BE2C (cell line): ENCODE measurements around the gene RBM47.

Experiments
- DNase-seq: peaks from one replicate; pipeline ENCODE4 v3.0.0-alpha.2; 2020
- H3K27me3 ChIP-seq: fragments of 250-450 bp; sonication (Bioruptor Pico); 2 replicates; pipeline ENCODE4 v1.5.1; 2020; ENCODE audit warnings: mild to moderate bottlenecking
- H3K36me3 ChIP-seq: fragments of 250-450 bp; sonication (Bioruptor Pico); 2 replicates; pipeline ENCODE4 v1.5.1; 2020; ENCODE audit warnings: mild to moderate bottlenecking
- H3K4me1 ChIP-seq: fragments of 250-450 bp; sonication (Bioruptor Pico); 2 replicates; pipeline ENCODE4 v1.5.1; 2020
- H3K4me3 ChIP-seq: 2 replicates; pipeline ENCODE4 v1.5.1; 2011; ENCODE audit warnings: low read depth, low read length
- H3K9me3 ChIP-seq: fragments of 250-450 bp; sonication (Bioruptor Pico); 2 replicates; pipeline ENCODE4 v1.5.1; 2020
- TF ChIP-seq, protein P1 (sequence below): IDR thresholded peaks from 2 replicates; pipeline ENCODE4 v1.5.1; 2012; ENCODE audit warnings: mild to moderate bottlenecking, low read depth, low read length

Gene RBM47

DNA sequence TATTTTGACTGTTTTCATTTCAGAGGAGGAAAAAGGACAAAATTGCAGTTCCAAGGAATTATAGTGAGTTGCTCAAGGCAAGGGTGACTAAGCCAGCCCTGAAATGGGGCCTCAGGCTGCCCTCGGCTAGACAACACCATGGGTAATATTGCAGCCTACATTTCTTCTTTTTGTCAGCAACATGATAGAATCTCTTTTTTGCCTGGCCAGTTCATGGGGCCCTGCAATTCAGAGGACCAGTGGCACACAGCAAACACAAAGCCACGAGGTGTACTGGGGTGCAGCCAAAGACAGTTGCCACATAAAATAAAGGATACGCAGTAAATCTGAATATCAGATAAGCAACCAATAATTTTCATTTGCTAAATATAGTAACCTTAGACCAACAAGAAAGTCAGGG, 41.8 kb downstream of the RBM47 start:
- Histone ChIP-seq H3K27me3 (no peaks in the 10 kb centered on the region), H3K4me1 (no peaks in the 10 kb centered on the region), H3K36me3 (no peaks in the 10 kb centered on the region), H3K9me3 (no peaks in the 10 kb centered on the region), H3K4me3 (no peak overlapping the region)
- DNase-seq, result no peak
- TF ChIP-seq, protein P1, sequence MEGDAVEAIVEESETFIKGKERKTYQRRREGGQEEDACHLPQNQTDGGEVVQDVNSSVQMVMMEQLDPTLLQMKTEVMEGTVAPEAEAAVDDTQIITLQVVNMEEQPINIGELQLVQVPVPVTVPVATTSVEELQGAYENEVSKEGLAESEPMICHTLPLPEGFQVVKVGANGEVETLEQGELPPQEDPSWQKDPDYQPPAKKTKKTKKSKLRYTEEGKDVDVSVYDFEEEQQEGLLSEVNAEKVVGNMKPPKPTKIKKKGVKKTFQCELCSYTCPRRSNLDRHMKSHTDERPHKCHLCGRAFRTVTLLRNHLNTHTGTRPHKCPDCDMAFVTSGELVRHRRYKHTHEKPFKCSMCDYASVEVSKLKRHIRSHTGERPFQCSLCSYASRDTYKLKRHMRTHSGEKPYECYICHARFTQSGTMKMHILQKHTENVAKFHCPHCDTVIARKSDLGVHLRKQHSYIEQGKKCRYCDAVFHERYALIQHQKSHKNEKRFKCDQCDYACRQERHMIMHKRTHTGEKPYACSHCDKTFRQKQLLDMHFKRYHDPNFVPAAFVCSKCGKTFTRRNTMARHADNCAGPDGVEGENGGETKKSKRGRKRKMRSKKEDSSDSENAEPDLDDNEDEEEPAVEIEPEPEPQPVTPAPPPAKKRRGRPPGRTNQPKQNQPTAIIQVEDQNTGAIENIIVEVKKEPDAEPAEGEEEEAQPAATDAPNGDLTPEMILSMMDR, result no peak

DNA sequence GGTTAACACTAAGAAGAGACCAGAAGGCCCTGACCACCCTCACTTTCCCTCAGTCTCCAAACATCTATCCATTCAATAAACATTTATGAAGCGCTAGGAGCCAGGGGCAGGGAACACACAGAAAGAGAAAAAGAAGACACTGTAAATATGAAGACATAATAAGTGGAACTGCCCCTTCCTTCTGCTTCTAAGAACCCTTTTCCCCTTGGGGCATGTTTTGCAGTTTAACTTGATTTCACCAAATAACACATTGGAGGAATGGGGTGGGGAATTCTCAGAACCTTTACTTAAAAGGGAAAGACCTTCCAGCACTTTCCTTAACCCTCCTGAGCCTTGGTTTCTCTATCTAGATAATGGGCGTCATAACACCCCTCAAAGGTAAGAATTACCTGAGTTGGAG, 42.3 kb downstream of the RBM47 start:
- Histone ChIP-seq H3K4me3 (no peak overlapping the region), H3K9me3 (no peaks in the 10 kb centered on the region), H3K4me1 (no peaks in the 10 kb centered on the region), H3K36me3 (no peaks in the 10 kb centered on the region), H3K27me3 (no peaks in the 10 kb centered on the region)
- no peak for DNase-seq
- TF ChIP-seq, protein P1, result no peak

- TF ChIP-seq, protein P1, result no peak
- no peaks in the 10 kb centered on the region for H3K9me3 ChIP-seq
- no peaks in the 10 kb centered on the region for H3K36me3 ChIP-seq
- H3K4me1 ChIP-seq, result no peaks in the 10 kb centered on the region
- no peaks in the 10 kb centered on the region for H3K27me3 ChIP-seq
- no peak for DNase-seq
- no peak overlapping the region for H3K4me3 ChIP-seq
These were observed 42.9 kb downstream of the RBM47 start for GRCh38 chr4:40586729-40587128.

DNA sequence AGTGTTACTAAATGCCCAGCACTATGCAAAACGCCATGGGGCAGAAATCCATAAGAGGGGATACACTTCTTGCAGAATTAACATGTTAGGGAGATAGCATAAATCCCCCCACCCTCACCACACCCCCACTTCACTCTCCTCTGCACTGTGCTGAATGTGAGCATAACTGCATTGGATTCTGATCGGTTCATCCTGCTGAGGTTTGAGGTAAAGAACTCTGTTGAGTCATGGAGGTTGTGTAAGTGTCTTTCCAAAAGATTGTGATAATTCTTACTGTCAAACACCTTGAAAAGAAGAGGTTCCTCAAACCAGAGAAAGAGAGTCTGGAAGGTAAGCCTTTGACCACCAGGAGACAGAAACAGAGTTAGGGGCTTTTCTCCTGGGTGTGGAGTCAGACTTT, 43.6 kb downstream of the RBM47 start:
- TF ChIP-seq, protein P1, result no peak
- Histone ChIP-seq H3K36me3 (no peaks in the 10 kb centered on the region), H3K27me3 (no peaks in the 10 kb centered on the region), H3K4me3 (no peak overlapping the region), H3K4me1 (no peaks in the 10 kb centered on the region), H3K9me3 (no peaks in the 10 kb centered on the region)
- DNase-seq, result no peak

- TF ChIP-seq, protein P1, result no peak
These were observed 44.4 kb downstream of the RBM47 start for GRCh38 chr4:40585201-40585799.

GRCh38 chr4:40584517-40585141, 45.0 kb downstream of the RBM47 start:
- Histone ChIP-seq H3K9me3 (no peaks in the 10 kb centered on the region), H3K4me1 (no peaks in the 10 kb centered on the region), H3K4me3 (no peak overlapping the region), H3K27me3 (no peaks in the 10 kb centered on the region), H3K36me3 (no peaks in the 10 kb centered on the region)
- TF ChIP-seq, protein P1, result no peak
- DNase-seq, result no peak

More at GRCh38 chr4:40585201-40585799, 44.4 kb downstream of the RBM47 start:
- DNase-seq, result no peak
- H3K36me3 ChIP-seq, result no peaks in the 10 kb centered on the region
- H3K4me3 ChIP-seq, result no peak overlapping the region
- no peaks in the 10 kb centered on the region for H3K27me3 ChIP-seq
- no peaks in the 10 kb centered on the region for H3K9me3 ChIP-seq
- no peaks in the 10 kb centered on the region for H3K4me1 ChIP-seq
